NK-92 treated with Interleukin-12 subunit alpha and Interleukin-12 subunit beta, amount 100 ng/mL, for 24 hours (cell line): Measurements from ENCODE around the gene L3MBTL4.

Experiments used
- DNase-seq: peaks from one replicate; lab custom pipeline; 2025; lab: John Stamatoyannopoulos, UW

L3MBTL4 gene

DNA sequence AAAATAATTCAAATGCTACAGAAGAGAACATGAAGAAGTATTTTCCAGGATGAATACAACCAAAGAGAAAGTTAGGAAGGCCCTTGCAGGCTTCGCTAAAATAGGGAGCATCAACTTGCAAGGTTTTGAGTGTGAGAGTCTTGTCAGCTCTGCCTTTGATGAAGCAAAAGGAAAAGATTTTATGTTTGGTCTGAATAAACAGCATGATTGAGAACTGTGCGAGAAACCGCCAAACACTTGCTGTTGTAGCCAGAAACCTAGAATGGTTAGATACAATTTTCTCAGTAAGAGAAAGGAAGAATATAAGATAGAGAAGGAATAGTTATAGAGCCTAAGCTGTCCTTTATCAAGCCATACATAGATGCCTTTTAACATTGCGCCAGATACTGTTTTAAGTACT, 163.6 kb downstream of the L3MBTL4 start:
- no peak for DNase-seq

DNA sequence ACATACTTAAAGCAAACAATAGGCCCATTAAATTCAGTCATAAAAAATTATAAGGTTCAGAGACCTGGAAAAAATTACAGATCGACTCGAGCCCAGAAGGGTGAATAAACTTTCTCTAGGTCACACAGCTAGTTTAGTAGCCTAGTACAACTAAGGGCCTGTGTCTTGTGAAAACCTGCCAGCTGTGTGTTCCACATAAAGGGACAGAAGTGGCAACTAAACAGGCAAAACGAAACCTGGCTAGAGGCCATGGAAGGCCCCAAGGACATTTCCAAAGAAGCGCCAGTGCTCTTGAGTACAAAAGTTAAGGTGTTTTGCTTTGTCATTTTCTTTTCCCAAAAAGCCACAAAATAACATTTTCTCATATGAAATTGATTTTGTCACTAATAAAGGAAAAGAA, 164.9 kb downstream of the L3MBTL4 start:
- DNase-seq = no peak

DNA sequence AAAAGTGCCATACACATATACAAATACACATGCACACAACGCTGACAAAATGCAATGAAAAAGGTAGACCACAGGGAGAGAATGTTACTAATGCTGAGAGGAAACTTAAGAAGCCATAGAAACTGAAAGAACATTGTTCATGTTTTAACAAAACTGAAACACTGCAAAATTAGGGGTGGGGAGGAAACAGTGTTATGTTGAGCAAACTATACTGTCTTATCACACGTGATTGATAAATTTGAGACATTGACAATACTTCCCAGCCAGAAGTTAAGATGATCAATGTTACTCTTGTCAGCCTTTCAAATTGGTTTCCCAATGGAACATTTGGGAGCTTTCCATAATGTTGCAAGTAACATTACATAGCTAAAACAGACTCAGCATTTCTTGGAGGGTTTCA, 165.5 kb downstream of the L3MBTL4 start:
- no peak for DNase-seq

DNA sequence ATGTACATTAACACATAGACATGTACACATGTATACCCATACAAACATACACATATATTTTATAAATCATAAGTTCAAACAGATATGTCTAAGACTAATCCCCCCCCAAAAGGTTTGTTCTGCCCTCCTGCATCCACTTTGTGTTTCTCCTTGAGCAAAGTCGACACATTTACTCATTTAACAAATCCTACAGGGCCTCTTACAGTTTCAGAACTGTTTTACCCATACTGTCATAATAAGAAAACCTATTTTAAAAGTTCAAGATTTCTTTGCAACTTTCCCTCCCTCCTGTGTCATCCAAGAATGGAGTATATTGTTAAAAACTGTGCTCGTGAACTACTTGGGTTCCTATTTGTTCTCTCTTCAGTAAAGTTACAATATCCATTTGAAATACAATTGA, 166.7 kb downstream of the L3MBTL4 start:
- DNase-seq = no peak

DNA sequence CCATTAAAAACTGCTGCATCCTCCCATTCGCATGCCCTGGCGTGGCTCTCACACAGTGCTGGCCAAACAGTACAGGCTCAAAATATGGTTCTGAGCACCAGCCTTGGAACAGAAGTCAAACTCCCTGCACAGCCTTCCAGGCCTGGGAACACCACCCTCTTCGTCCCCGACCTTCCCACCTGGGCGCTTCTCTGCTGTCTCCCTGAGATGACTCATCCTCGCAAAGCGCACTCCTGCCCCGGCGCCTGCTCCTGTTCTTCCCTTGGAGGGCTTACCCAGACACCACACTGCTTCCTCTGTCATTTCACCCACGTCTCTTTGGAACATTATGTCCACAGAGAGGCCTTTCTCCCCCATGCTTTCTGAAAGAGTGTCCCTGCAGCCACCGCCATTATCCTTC, 172.7 kb downstream of the L3MBTL4 start:
- no peak for DNase-seq

DNA sequence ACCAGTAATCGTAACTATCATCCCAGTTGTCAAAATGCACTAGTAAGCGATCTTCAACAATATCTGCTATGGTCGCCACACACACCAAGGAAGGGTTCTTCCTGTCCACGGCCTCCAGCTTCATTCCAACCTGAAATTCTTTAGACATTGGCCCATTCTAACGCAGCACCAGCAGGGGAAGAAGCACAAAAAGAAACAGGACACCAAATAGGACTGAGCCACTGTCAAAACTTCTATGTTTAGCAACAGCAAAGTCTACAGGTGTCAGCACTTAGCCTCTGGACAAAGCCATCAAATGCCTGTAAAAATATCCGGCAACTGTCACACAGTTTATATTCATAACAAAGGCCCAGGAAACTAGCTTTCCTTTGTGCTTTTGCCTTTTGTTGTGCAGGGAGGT, 175.0 kb downstream of the L3MBTL4 start:
- no peak for DNase-seq

DNA sequence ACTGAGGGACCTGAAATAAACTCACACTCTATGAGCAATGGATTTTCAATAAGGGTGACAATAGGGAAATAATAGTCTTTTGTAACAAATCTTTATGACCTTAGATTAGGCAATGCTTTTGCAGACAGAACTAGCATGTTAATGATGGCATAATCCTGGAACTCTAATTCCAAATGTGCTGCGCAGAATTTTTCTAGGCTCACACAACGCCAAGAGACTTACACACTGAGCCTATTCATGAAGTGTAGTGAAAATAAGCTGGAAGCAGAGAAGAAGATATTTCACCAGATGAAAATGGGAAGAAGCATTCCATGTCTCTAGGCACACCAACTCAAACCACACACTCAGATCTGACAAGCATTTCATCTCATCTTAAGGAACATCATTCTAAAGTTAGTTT, 178.5 kb downstream of the L3MBTL4 start:
- no peak for DNase-seq

DNA sequence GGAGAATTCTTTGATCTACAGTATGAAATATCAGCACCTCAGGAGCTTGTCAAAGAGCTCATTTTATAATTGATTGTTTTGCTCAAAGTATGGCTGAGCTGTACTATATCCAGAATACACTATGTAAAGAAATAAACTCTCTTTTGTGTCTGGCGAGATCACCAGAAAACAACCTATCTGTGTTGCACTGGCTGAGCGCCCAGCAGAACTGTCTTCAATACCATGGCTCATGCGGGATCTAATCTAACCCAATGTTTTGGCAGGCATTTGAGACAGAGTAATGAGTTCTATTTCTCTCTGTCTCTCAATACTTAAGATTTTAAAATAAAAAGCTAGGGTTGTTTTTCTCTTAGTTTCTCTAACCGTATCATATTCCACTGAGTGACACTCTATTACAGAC, 192.4 kb downstream of the L3MBTL4 start:
- no peak for DNase-seq

DNA sequence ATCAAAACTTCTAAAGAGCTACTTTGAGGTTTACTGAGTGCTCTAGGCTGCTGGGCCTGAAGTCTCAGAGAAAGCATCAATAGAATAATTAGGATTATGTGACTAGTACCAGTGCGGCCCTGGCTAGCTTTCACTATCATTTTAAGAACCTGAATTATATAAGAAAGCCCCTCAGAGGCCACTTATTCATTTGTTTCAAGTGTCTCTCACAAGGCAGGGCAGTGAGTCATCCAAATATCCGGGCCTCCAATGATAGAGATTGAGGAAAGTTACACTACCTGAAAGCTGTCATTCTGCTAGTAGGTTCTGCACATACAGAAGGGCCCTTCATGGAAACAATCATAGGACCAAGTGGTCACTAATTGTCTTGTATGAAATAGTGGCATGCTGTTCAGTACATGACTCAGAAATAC, 193.1 kb downstream of the L3MBTL4 start:
- no peak for DNase-seq

DNA sequence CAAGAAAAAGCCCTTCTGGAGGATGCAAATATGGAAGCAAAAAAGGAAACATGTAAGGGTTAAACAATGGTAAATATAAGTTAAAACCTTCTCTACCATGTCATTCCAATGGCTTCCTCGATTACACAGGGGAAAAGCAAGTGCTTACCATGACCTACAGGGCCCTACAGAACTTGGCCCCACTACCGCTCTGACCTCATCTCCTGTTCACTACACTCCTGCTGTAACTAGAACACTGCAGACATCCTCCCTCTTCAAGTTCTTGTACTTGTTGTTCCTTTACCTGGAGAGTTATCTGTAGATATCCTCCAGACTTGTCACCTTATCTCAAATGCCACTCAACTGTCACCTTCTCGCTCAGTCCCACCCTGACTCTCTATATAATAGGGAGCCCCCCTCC, 194.6 kb downstream of the L3MBTL4 start:
- no peak for DNase-seq

DNA sequence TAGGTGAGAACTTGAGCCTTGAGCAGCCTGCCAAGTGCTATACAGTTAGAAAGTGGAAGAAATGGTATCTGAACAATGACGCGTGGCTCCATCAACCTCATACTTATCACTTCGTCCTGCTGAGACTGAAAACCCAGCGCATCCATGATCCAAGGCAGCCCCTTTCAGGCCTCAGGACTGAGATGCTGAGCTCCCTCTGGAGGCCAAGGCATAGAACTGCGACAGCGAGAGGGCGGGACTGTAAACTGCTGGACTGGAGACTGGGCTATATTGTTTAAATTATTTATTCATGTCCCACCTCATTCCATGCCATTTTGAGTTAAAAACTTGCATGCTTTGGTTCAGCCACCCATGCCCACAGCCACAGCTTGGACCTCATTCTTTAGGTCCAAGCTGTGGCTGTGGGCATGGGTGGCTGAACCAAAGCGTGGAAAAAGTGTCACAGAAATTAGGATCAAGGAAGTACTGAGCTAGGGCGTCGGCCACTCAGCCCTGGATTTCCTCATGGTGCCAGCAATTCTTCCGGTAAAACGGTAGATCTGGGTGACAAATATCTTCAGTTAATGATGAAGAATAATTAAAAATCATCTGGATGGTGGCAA, 195.5 kb downstream of the L3MBTL4 start:
- DNase-seq = no peak

DNA sequence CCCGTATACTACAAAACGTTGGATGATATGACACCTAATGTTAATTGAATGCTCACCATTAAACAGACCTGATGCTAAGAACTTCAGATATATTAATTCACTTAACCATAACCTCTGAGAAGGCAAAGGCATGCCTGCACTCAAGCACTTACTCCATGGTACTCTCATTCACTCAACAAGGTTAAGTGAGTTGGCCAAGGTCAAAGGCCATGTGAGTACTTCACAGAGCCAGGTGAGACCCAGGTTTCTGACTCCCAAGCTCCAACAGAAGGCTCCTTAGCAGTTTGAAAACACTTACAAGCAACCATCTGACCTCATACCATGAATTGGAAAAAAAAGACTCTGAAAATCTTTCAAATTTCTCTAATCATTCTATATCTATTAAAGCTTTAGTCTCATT, 198.8 kb downstream of the L3MBTL4 start:
- no peak for DNase-seq

DNA sequence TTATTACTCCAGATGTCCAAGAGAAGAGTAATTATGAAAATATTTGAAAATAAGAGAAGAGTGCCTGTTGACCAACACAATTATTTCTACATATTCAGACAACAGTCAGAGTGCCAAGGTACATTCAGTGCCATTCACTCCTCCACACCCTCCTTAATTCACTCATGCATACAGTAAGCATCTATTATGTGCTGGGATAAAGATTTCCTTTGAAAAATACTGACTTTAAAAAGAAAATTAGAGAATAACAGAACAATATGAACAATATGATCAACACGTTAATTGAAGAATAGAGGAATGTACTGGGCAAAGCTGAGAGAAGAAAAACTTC, 203.6 kb downstream of the L3MBTL4 start:
- DNase-seq = no peak

DNA sequence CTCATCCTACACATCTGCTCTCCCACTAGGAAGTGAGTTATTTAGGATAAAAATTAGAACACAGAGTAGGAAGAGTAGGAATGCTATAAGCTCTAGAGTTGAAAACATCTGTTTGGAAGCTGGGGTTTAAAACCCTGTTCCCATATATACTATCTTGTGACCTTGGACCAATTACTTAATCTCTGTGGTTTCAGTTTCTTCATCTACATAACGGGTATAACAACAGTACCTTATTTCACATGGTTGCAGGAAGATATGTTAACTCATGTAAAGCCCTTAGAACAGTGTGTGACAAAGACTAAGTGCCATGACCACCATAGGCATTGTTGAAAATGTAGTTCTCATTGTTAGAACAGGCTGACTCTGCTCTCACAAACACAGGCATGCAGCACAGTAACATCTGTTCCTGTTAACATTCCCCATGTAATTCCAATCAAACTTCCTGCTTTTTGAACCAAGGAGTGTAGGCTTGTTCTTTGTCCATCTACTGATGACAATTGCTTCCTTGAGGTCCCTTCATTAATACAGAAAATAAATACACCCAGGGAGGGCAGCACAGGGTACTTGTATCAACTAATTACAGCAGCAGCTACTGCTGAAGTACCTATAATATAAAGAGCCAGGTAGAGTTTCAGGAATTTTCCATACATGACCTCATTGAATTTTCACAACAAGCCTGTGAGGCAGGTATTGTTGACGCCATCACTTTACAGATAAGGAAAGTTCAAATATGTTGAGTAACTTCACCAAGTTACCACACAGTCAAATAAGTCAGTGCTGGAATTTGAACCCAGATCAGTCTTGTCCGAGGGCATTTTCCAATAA, 204.2 kb downstream of the L3MBTL4 start:
- no peak for DNase-seq

DNA sequence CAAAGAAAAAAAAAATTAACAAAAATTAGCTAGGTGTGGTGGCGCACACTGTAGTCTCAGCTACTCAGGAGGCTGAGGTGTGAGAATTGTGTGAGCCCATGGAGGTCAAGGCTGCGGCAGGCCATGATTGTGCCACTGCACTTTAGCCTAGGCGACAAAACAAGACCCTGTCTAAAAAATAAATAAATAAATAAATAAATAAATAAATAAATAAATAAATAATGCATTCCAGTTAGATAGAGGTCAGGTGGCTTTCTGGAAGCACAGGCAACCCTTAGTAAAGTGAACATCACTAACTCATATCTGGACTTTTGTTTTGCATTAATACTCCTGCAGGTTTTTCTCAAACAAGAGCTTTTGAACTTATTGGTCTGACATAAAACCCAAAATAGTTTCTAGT, 206.8 kb downstream of the L3MBTL4 start:
- DNase-seq = no peak

DNA sequence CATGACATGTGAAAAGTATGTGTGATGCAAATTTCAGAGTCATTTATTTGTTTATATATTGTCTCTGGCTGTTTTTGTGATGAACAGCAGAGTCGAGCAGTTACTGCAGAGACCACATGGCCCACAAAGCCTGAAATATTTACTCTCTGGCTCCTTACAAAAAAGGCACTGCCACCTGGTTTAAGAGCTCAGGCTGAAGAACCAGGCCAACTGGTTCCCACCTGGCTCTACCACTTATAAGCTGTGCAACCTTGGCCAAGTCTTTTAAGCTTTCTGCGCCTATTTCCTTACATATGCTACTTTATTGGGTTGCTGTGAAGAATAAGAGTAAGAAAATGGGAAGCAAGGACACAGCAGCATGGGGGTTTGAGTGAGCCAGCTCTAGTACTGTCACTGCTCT, 207.6 kb downstream of the L3MBTL4 start:
- DNase-seq = no peak

DNA sequence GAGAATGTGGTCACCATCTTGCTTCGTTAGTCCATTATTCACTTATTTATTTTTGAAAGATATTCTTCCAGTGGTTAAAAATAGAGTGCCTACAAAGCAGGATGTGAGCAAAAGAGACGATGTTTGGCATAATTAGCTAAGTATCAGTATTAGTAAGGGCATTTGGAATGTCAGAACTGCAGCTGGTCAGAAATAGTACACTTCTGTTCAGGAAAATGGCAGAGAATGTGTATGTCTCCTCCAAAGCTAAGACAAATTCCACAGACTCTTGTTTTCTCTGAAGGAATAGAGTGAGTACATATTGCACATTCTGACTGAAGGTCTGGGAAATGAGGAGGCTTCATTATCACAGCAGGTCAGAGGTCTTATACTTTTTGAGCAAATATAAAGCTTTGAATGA, 209.0 kb downstream of the L3MBTL4 start:
- no peak for DNase-seq

DNA sequence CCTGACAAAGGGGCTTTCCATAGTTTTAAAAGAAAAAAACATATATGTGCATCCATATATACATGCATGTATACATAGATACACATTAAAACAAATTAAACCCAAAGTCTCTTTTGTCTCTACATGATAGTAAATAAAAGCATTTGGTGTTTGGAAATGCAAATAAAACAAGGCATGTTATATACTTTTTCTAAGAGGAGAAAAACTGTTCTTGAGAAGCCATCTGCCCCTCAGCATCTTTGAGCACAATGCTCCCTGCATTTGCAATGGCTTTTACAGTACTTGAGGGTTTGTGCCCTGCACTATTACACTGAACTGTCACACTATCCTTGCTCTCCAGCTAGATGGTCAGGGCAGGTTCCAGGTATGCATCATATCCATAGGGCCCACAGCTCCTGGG, 210.2 kb downstream of the L3MBTL4 start:
- DNase-seq = no peak

DNA sequence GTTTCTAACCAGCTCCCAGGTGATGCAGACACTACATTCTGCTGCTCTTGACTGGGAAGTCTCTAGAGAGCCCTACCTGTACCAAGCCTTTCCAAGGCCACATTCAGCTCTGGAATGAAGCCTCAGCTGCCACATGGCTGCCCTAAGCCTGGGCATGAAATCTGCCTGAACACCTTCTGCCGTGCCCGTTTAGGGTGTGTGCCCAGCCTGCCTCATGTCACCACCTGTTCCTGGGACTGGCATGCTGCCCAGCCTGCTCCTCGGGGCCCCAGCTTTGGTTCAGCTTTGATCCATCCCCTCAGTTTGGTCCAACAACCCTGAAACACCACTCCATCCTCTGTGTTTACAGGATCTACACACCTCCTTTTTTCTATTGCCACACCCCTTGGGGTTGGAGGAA, 210.9 kb downstream of the L3MBTL4 start:
- no peak for DNase-seq

DNA sequence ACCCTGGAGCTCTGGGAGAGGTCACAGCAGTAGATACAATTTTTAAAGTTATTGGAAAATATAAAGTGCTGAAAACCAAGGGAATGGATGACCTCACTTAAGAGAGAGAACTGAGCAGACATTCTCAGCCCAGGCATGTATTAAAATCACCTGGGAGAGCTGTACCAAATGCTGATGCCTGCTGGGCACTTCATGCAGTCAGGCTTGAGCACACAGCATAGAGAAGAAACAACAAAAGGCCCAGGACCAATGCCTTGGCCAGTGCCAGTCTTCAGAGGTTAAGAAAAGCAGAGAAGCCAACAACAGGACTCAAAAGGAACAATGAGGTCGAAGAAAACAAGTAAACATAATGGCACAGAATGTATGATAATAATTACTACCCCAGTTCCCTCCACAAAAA, 211.8 kb downstream of the L3MBTL4 start:
- no peak for DNase-seq

DNA sequence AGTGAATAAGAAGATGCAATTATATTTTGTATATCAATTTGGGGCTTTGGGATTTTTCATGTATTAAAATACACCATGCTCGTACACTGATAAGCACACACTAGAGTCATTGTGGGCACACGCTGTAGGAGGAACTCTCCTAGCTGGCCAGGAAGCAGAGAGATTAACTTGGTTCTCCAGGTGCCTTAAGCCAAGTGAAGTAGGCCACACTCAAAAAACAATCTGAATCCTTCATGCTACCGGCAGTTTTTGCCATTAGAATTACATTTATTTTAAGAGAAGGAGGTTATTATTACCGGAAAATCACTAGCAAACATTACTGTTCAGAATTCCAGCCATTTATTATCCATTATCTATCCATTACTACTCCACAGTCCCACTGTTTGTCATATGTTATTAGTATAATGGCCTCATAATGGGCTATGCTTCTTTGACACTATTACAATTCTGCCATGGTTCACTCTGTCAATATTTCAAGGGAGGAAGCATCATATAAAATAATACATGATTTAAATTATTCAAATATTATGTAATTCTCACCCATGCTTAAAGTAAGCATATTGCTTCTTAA, 214.4 kb downstream of the L3MBTL4 start:
- no peak for DNase-seq

DNA sequence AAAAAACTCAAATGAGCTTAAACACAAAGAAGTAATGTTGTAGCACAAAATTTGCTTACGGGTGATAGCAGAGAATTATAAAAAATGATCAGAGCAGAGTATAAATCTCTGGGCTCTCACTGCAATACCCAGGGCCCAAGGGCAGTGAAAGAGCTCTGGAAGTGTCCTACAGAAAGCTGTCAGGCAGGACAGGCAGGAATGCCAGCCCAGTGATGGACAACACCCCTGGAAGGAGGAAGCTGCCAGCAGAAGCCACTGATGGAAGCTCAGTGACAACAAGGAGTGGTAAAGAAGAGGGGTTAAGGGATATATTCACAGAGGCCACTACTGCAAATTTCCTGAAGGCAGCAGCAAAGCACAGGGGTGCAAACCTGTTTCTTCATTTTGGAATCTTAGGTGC, 214.9 kb downstream of the L3MBTL4 start:
- no peak for DNase-seq

DNA sequence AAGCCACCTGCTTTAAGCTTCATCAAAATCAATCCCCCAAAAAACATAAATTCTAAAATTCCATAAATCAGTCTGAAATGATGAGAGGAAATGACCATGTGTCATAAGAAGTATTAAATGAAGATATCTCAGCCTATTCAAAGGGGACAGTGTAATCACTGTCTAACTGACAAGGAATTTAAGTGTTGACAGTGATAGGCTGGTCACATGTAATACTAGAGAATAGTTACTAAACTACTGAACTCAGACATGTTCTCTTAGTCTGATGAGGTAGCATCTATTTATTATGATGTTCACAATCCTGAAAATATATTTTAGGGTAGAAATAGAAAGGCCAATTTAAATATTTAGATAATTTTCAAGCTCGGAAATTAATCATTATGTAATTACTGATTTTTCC, 216.1 kb downstream of the L3MBTL4 start:
- no peak for DNase-seq

DNA sequence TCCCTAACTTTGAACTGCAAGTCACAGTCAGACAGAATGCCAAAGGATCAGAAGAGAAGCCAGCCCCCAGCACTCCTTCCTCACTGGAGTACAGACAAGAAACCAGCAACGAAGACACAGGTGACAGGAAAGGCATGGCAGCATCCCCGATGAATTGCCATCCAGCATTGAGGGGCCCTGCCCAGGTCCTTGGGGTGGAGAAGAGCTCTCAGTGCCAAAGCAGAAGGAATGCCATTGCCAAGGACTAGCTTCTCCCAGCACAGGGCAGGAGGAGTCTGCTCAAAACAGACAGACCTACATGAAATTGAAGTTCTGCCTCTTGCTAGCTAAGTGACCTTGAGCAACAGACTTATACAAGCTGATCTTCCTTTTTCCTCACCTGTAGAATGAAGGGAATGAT, 220.1 kb downstream of the L3MBTL4 start:
- DNase-seq = no peak
